HFF-Myc (cell line): ENCODE results near the gene STT3B.

Experiments used
- DNase-seq: peaks from one replicate; pipeline ENCODE4 v3.0.0-alpha.2; 2011; ENCODE audit warnings: low read depth; ENCODE audit errors: extremely low read depth
- H3K4me3 ChIP-seq: replicated peaks from 2 replicates; pipeline ENCODE4 v1.5.1; 2011; ENCODE audit warnings: low read depth, mild to moderate bottlenecking, control low read depth, low read length
- CTCF ChIP-seq: IDR thresholded peaks from 2 replicates; pipeline ENCODE4 v1.5.1; 2012; ENCODE audit warnings: mild to moderate bottlenecking, low read depth, low read length, control low read depth; ENCODE audit errors: missing control alignments

STT3B gene

GRCh38 chr3:31491660-31492059, 41.1 kb upstream of the STT3B start:
- no peak for TF ChIP-seq CTCF
- no peak for DNase-seq
- H3K4me3 ChIP-seq: no peak overlapping the region

- H3K4me3 ChIP-seq: no peak overlapping the region
- DNase-seq: no peak
- TF ChIP-seq CTCF: no peak
These were observed 39.6 kb upstream of the STT3B start for GRCh38 chr3:31493149-31493548.

GRCh38 chr3:31495971-31496665, 36.6 kb upstream of the STT3B start:
- no peak overlapping the region for H3K4me3 ChIP-seq
- DNase-seq: no peak
- no peak for TF ChIP-seq CTCF

- no peak for TF ChIP-seq CTCF
- no peak for DNase-seq
- H3K4me3 ChIP-seq: no peak overlapping the region
These were observed 33.9 kb upstream of the STT3B start for GRCh38 chr3:31498791-31499190.

GRCh38 chr3:31499281-31499680, 33.4 kb upstream of the STT3B start:
- TF ChIP-seq CTCF: no peak
- no peak overlapping the region for H3K4me3 ChIP-seq
- no peak for DNase-seq

- no peak for TF ChIP-seq CTCF
- no peak for DNase-seq
- no peak overlapping the region for H3K4me3 ChIP-seq
These were observed 29.9 kb upstream of the STT3B start for GRCh38 chr3:31502803-31503221.

GRCh38 chr3:31503456-31503855, 29.3 kb upstream of the STT3B start:
- TF ChIP-seq CTCF: no peak
- DNase-seq: no peak
- no peak overlapping the region for H3K4me3 ChIP-seq
